Esophagus squamous epithelium (tissue), 4 donors: ENCODE data around the gene PHRF1.

ENCODE experiments used
- POLR2A ChIP-seq, 4 donors: fragments of 450-650 bp; IDR thresholded peaks; one replicate each; pipeline ENCODE4 v1.6.1; 2017; ENCODE audit warnings: antibody characterized with exemption in 4 of 4, mild to moderate bottlenecking in 4 of 4, moderate library complexity in 3 of 4
- TF ChIP-seq, protein P1 (sequence below), 6 experiments: fragments of 450-650 bp in 4 of 6; fragments of 200-600 bp in 2 of 6; sonication (generic) in 2 of 6; IDR thresholded peaks; one replicate each; pipeline ENCODE4 v1.5.1; 2016 to 2019; ENCODE audit warnings: antibody characterized with exemption in 6 of 6, mild to moderate bottlenecking in 4 of 6, moderate library complexity in 4 of 6

DNA sequence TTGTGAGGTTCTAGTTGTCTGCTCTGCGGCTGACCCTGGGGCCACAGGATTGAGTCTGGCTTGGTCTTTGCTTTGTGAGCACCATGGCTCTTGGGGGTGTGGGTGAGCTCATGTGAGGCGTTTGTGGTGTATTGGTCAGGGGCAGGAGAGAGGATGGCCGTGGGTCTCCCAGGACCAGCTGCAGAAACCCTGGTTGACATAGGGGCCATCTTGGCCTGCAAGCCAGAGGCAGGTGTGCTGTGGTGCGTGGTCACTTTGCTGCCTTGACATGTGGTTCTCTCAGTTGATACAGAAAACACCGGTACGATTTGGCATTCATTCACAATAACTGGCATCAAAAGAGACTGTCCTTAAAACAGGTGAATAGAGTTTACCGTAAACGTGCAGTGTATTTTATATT, 11.3 kb downstream of the PHRF1 start:
- TF ChIP-seq, protein P1, sequence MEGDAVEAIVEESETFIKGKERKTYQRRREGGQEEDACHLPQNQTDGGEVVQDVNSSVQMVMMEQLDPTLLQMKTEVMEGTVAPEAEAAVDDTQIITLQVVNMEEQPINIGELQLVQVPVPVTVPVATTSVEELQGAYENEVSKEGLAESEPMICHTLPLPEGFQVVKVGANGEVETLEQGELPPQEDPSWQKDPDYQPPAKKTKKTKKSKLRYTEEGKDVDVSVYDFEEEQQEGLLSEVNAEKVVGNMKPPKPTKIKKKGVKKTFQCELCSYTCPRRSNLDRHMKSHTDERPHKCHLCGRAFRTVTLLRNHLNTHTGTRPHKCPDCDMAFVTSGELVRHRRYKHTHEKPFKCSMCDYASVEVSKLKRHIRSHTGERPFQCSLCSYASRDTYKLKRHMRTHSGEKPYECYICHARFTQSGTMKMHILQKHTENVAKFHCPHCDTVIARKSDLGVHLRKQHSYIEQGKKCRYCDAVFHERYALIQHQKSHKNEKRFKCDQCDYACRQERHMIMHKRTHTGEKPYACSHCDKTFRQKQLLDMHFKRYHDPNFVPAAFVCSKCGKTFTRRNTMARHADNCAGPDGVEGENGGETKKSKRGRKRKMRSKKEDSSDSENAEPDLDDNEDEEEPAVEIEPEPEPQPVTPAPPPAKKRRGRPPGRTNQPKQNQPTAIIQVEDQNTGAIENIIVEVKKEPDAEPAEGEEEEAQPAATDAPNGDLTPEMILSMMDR (IDR thresholded peaks at IDR 0.05) = no peak
- no peak for TF ChIP-seq POLR2A (IDR thresholded peaks at IDR 0.05)
